ENCODE data around the gene MSANTD3. TPM values are rescaled to one million over a fixed set of nuclear protein-coding genes. Genes with fewer than 3 reads are reported as not detected.
"Not testable (repeated sequence)": the region's sequence is repeated elsewhere in the genome, so short reads cannot be mapped to it uniquely, and the experiment has no call there.

The MSANTD3 gene
- polyA plus RNA-seq, 3 donors = 22.3 to 23.6 (median 22.5) TPM

- peak in 1 of 3 donors; percentile 44 for DNase-seq (ENCODE audit: low read depth in 3 of 3, low spot score in 2 of 3)
Measured at GRCh38 chr9:100427366-100428263, 672 bp downstream of the MSANTD3 start.

GRCh38 chr9:100428871-100429654, 2.1 kb downstream of the MSANTD3 start:
- DNase-seq (ENCODE audit: low read depth in 3 of 3, low spot score in 2 of 3) = no peak

- DNase-seq (ENCODE audit: low read depth in 3 of 3, low spot score in 2 of 3) = no peak
Measured at GRCh38 chr9:100430286-100430940, 3.5 kb downstream of the MSANTD3 start.

GRCh38 chr9:100431886-100432285, 4.9 kb downstream of the MSANTD3 start:
- DNase-seq (ENCODE audit: low read depth in 3 of 3, low spot score in 2 of 3) = no peak

- DNase-seq (ENCODE audit: low read depth in 3 of 3, low spot score in 2 of 3) = no peak
Measured at GRCh38 chr9:100432736-100433135, 5.8 kb downstream of the MSANTD3 start.

- DNase-seq (ENCODE audit: low read depth in 3 of 3, low spot score in 2 of 3) = no peak
Measured at GRCh38 chr9:100436571-100436970, 9.6 kb downstream of the MSANTD3 start.

GRCh38 chr9:100437860-100438805, 11.2 kb downstream of the MSANTD3 start:
- DNase-seq (ENCODE audit: low read depth in 3 of 3, low spot score in 2 of 3) = peak in 1 of 3 donors; percentile 40

- no peak for DNase-seq (ENCODE audit: low read depth in 3 of 3, low spot score in 2 of 3)
Measured at GRCh38 chr9:100440071-100440470, 13.1 kb downstream of the MSANTD3 start.

- not testable (repeated sequence) for DNase-seq (ENCODE audit: low read depth in 3 of 3, low spot score in 2 of 3)
Measured at GRCh38 chr9:100440487-100440886, 13.5 kb downstream of the MSANTD3 start.

- no peak for DNase-seq (ENCODE audit: low read depth in 3 of 3, low spot score in 2 of 3)
Measured at GRCh38 chr9:100441911-100442361, 15.0 kb downstream of the MSANTD3 start.

- DNase-seq (ENCODE audit: low read depth in 3 of 3, low spot score in 2 of 3) = no peak
Measured at GRCh38 chr9:100443781-100444768, 17.1 kb downstream of the MSANTD3 start.

- DNase-seq (ENCODE audit: low read depth in 3 of 3, low spot score in 2 of 3) = no peak
Measured at GRCh38 chr9:100445161-100445902, 18.4 kb downstream of the MSANTD3 start.

GRCh38 chr9:100445903-100446549, 19.1 kb downstream of the MSANTD3 start:
- no peak for DNase-seq (ENCODE audit: low read depth in 3 of 3, low spot score in 2 of 3)

- no peak for DNase-seq (ENCODE audit: low read depth in 3 of 3, low spot score in 2 of 3)
Measured at GRCh38 chr9:100447041-100447440, 20.1 kb downstream of the MSANTD3 start.

GRCh38 chr9:100448266-100448665, 21.3 kb downstream of the MSANTD3 start:
- DNase-seq (ENCODE audit: low read depth in 3 of 3, low spot score in 2 of 3) = no peak

GRCh38 chr9:100449420-100449819, 22.5 kb downstream of the MSANTD3 start:
- no peak for DNase-seq (ENCODE audit: low read depth in 3 of 3, low spot score in 2 of 3)

- DNase-seq (ENCODE audit: low read depth in 3 of 3, low spot score in 2 of 3) = no peak
Measured at GRCh38 chr9:100452894-100453293, 26.0 kb downstream of the MSANTD3 start.
